ENCODE results near the gene RGS3.

Gene RGS3

GRCh38 chr9:113624721-113625120 lies 161.2 kb downstream of the RGS3 start:
- DNase-seq = peak; percentile 84

- peak; percentile 18 for DNase-seq
These were observed 162.0 kb downstream of the RGS3 start for GRCh38 chr9:113625486-113625885.

DNA sequence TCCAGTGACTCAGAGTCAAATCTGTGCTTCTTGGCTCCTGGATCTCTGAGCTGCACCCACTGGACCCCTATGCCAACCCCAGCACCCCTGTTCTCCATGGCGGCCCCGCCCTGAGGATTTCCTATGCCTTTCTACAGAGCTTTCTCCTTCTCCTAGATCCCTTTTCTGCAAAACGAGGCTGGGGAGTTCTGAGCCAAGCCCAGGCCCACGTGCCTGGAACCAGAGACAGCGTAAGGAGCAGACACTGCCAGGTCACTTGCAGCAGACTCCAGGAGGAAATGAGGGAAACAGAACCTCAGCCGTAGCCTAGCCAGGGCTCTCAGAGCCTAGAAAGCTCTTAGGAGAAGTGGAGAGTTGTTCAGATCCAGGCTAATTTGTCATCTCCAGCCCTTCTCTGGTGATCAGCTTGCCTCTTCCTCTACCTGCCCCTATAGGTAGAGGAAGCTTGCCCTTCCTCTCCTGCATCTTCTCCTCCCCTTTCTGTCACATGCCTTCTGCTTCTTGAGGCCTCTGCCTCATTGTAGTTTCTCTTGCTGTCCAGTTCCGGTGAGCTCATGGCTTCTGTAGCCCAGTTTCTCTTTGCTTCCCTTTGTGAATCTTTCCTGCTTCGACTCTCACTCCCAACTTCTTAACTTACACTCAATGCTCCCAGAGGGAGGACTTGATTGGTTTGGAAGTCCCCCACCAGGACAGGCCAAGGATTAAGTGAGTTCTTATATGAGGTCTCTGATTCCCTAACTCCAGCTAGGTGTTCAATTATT lies 163.4 kb downstream of the RGS3 start:
- peak; percentile 92 for DNase-seq

DNA sequence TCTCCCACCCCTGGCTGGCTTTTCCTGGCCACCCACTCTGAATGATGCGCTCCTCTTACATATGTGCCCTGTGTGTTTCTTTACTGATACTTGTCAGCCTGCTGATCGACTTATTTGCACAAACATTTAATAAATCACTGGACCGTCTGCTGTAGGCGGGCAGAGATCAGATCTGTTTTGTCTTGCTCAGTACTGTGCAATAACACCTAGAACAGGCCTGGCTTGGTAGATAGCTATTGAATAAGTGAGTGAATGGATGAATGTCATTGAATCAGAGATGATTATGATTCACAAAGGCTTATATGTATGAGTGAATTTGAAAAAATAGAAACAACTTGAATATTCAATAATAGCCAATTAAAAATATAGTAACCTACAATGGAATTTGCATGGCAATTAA lies 165.1 kb downstream of the RGS3 start:
- no peak for DNase-seq

DNA sequence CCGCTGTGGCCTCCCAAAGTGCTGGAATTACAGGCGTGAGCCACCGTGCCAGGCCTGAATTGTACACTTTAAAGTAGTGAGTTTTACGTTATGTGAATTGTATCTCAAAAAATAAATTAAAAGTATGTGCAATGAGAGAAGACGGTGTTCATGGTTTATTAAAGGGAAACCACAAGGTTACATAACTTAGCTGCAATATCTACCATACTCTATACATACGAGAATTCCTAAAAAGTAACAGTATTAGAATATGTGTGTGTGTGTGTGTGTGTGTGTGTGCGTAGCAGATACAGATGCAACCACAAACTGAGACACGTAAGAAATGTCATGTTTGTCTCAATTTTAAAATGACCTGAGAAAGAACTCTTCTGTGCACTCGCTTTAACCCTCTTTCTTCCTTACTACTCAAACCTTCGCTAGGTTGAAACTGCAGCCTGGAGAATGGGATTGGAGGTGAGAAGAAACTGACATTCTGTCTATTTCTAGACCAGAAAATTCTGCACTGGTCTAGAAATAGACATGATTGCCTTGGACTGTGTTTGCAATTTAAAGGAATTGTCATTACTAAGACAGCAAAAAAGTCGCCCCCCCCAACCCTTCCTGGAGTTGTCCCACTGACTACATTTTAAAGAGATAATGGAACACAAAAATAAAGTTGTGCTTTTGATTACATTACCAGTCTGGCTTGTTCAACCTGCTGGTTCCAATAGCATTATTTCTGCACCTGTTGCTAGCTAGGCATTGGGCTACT lies 167.0 kb downstream of the RGS3 start:
- peak; percentile 62 for DNase-seq

- peak; percentile 86 for DNase-seq
These were observed 167.7 kb downstream of the RGS3 start for GRCh38 chr9:113631137-113631765.

GRCh38 chr9:113631871-113632665 lies 168.5 kb downstream of the RGS3 start:
- DNase-seq = peak; percentile 25

DNA sequence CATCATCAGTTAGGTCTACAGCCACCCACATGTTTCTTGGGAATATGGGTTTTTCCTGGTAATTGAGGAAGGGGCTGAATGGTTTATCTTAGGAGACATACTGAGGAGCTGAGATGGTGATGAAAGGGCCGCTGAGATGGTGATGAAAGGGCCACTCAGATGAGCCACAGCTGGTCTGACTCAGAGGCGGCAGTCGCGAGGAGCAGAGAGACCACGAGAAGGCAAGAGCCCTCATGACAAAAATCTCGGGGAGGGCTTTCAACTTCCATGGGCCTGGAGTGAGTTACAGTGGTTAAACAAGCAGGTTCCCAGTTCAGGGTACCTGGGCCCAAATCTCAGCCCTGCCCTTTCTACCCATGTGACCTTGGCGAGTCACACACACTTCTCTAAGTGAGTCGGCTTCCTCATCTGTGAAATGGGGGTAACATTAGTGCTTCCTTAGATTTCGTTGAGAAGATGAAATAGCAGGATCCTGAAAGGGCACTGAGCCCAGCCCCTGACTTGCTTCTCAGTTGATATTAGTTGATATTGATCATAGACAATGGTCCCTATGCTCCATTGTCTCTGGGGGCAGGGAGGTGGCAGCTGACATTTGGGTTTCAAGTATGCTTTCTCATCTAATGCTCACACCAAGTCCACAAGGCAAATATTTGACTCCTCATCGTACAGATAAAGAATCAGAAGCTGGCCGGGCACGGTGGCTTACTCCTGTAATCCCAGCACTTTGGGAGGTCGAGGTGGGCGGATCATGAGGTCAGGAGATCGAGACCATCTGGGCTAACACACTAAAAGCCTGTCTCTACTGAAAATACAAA lies 169.5 kb downstream of the RGS3 start:
- peak; percentile 26 for DNase-seq

DNA sequence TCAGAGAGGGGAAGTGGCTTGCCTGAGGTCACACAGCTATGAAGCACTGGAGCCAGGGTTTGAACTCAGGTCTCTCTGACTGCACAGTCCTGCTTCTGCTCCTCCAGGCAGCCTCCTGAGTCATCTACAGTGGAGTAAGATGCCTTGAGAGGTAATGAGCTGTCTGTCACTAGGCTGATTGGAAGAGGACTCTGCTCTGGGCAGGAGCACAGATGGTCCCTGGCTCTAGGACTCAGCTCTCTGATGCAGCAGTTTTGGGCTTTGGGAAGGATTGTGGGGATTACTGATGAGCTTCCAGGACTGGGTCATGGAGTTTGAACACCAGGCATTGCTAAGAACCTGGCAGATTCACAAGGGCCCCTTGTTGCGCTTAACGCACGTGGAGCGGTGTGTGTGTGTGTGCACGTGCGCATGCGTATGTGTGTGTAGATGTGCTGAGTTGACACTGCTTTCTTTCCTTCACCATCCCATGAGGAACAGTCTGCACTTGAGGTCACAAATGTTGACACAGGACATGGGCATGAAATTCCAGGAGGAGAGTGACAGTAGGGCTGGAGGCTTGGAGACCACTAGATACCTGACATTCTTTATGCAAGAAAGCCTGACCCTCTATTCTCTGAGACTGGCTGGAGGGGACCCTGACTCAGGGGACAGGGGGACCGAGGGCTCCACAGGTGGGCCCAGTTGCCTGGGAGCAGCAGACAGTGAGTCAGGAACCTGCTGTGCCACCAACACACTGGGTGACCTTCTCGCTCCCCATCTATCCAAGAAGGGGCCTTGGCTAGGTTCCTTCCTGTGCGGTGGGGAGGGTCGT lies 170.5 kb downstream of the RGS3 start:
- peak; percentile 29 for DNase-seq

- peak; percentile 18 for DNase-seq
These were observed 171.3 kb downstream of the RGS3 start for GRCh38 chr9:113634596-113635515.

- peak; percentile 16 for DNase-seq
These were observed 172.1 kb downstream of the RGS3 start for GRCh38 chr9:113635586-113635985.

GRCh38 chr9:113636165-113636564 lies 172.6 kb downstream of the RGS3 start:
- DNase-seq = peak; percentile 88

- DNase-seq = peak; percentile 8
These were observed 173.2 kb downstream of the RGS3 start for GRCh38 chr9:113636693-113637092.

- DNase-seq = no peak
These were observed 175.0 kb downstream of the RGS3 start for GRCh38 chr9:113638490-113638889.

GRCh38 chr9:113638897-113639296 lies 175.4 kb downstream of the RGS3 start:
- peak; percentile 4 for DNase-seq

DNA sequence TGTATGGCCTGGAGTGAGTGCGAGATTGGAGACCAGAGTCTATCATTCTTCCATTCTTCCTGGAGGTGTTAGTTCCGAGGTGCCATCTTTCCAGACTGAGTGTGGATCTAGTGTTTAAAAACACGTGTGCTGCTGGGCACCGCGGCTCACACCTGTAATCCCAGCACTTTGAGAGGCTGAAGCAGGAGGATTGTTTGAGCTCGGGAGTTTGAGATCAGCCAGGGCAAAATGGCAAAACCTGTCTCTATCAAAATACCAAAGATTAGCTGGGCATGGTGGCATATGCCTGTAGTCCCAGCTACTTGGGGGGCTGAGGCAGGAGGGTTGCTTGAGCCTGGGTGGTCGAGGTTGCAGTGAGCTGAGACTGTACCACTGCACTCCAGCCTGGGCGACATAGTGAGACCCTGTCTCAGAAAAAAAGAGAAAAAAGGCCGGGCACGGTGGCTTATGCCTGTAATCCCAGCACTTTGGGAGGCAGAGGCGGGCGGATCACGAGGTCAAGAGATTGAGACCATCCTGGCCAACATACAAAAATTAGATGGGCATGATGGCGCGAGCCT lies 176.0 kb downstream of the RGS3 start:
- peak; percentile 5 for DNase-seq

- DNase-seq = peak; percentile 9
These were observed 176.9 kb downstream of the RGS3 start for GRCh38 chr9:113640418-113640817.

DNA sequence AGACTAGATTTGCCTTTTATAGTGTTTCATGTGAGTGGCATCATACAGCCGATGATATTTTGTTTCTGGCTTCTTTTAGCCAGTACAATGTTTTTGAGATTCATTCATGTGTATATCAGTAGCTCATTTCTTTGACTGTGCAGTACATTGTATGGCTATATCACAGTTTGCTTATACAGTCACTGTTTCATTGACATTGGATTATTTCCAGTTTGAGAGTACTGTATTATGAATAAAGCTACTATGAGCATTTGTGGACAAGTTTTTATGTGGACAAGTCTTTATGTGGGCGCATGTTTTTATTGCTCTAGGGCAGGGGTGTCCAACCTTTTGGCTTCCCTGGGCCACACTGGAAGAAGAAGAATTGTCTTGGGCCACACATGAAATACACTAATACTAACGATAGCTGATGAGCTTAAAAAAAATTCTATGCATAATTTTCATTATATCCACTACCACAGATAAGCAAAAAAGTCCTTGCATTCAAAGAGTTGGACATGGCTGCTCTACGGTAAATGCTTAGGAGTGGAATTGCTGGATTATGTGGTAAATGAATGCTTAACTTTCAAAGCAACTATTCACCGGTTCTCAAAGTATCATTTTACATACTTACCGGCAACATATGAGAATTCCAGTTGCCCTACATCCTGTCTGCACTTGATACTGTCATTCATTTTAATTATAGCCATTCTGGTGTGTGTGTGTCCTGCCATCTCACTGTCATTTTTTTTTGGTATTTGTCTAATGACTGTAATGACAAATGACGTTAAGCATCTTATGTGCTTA lies 177.8 kb downstream of the RGS3 start:
- no peak for DNase-seq

GRCh38 chr9:113644321-113644720 lies 180.8 kb downstream of the RGS3 start:
- DNase-seq = no peak

Measured in femur (tissue), 1 donor.